GM12801 (cell line): ENCODE data around the gene ZSCAN9.

Experiments
- CTCF ChIP-seq: IDR thresholded peaks from one replicate; pipeline ENCODE4 v1.5.1; 2011; ENCODE audit warnings: control low read depth; ENCODE audit not compliant: insufficient read length; ENCODE audit errors: extremely low read depth

ZSCAN9 gene

DNA sequence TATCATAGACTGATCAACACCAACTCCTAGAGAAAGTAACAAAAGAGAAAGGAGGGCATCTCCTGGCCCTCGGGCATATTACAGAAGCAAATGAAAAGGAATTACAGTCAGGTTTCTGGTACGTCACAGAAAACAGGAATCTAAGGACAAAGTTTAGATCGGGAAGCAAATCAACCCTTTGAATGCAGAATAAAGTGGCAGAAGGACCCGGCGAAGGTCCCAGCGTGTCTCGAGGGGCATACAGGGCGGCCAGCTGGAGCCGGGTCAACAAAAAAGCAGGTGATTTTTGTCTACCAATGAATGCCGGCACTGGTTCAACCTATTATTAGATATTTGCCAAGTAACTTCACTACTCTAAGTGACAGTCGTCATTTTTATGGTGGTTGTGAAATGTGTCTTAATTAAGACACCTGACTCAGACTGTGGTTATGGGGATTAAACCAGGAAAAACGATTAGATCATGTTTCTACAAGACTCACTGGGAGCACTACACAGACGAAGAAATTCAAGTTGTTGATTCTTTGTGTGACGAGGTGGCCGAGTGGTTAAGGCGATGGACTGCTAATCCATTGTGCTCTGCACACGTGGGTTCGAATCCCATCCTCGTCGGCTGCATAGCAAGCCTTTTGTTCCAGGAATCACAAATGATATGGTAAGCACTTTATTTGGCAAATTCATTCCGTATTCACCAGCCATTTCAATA lies 12.4 kb upstream of the ZSCAN9 start:
- no peak for TF ChIP-seq CTCF

- TF ChIP-seq CTCF, result no peak
These were observed 11.9 kb upstream of the ZSCAN9 start for GRCh38 chr6:28213213-28213523.

DNA sequence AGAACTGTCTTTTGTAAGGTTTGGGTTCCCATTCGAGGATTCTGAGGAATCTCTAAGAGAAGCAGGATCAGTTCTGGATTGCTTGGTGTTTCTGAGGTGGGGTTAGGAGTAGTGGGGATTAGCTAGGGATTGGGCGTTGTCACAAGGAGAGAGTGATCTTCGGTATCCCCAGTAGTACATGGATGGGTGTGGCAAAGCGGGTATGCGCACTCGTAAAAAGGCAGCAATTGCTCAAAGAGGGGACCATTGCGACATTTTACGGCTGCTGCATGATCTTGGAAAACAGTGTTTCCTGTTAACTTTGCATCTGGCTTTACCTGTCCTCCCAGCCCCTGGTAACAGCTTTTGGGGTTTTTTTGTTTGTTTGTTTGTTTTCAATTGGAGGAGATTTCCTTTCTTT lies 9.7 kb upstream of the ZSCAN9 start:
- no peak for TF ChIP-seq CTCF

GRCh38 chr6:28217890-28218289 lies 7.2 kb upstream of the ZSCAN9 start:
- no peak for TF ChIP-seq CTCF

DNA sequence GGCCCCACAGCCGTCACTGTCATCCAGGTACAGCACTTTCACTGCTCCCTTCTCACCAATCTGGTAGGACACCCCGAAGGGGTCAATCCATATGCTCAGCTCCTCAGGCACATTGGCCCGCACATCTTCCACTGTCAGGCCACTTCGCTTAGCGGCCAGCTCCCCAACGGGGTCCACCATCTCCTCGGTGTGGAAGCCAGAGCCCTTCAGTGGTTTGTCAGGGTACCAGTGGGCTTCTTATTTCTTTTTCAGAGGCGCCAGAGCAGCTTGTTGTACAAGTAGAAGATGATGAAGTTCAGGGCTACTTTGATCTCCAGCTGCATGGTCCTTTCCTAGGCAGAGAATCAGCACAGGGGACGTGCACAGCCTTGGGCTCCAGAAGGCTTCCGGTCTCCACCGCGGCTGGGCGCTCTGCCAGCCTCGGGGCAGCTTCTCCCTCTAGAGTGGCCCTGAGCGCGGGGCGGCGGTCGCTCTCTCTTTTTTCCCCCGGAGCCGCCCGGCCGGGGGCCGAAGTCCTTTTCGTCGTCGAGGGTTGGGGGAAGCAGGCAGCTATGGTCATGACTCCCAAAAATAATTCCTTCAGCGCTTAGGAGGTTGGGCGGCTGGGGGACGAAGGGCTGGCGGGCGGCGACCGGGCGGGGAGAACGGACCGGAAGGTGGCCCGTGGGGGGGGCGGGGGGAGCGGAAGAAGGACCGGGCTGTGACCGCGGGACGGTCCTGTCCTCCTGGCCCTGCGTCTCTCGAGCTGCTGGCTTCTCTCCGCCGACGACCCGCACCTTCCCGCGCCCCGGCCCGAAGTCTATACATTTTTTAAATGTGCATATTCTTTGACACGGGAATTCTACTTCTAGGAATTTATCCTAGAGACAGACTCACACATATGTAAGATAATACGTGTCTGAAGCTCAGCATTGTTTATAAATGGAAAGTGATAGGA lies 6.5 kb upstream of the ZSCAN9 start:
- TF ChIP-seq CTCF, result no peak

GRCh38 chr6:28220257-28221133 lies 4.6 kb upstream of the ZSCAN9 start:
- no peak for TF ChIP-seq CTCF
